ENCODE measurements around the gene GLIPR1L2.

Gene GLIPR1L2

DNA sequence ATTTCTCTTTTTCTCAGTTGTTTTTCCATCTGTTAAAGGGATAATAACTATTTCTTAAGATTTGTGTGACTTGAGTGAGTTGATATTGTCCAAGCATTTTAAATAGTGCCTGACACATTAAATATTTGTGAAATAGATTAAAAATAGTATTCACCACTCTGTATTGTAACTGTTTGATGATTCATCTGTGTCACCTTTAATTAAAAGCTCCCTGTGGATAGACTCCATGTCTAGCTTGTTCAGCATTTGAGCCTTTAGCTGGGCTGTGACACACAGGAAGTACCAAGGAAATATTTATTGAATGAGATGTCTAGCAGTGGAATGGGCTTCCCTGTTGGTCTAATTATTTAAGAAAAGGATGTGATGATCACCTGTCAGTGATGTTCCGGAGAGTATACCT, 1.8 kb upstream of the GLIPR1L2 start:
- TF ChIP-seq ZC3H10 (CRISPR knock-in tag; IDR thresholded peaks at IDR 0.05) = peak; percentile 49; the same call in 1 of the 2 replicates
- TF ChIP-seq TCF4 (CRISPR knock-in tag; IDR thresholded peaks at IDR 0.05; ENCODE audit: borderline replicate concordance) = peak; percentile 29; the same call in 1 of the 2 replicates
- TF ChIP-seq ZFP3 (CRISPR knock-in tag; IDR thresholded peaks at IDR 0.05) = no peak
- TF ChIP-seq ISL1 (CRISPR knock-in tag; IDR thresholded peaks at IDR 0.05) = peak; percentile 66
- peak; percentile 66 for ATAC-seq

GRCh38 chr12:75389706-75390105, 1.2 kb upstream of the GLIPR1L2 start:
- peak; percentile 16 for ATAC-seq
- TF ChIP-seq ZFP3 (CRISPR knock-in tag; IDR thresholded peaks at IDR 0.05) (no peak), CREB5 (CRISPR knock-in tag; IDR thresholded peaks at IDR 0.05; ENCODE audit: low read depth) (no peak), TSHZ2 (CRISPR knock-in tag; IDR thresholded peaks at IDR 0.05) (no peak), ZNF565 (CRISPR knock-in tag; conservative IDR thresholded peaks at IDR 0.05; ENCODE audit: low read depth) (no peak), GLIS3 (CRISPR knock-in tag; IDR thresholded peaks at IDR 0.05) (no peak), ZNF8 (CRISPR knock-in tag; IDR thresholded peaks at IDR 0.05) (no peak), TOX (CRISPR knock-in tag; IDR thresholded peaks at IDR 0.05; ENCODE audit: borderline replicate concordance) (no peak), ZFP30 (CRISPR knock-in tag; IDR thresholded peaks at IDR 0.05) (no peak), CSRNP3 (CRISPR knock-in tag; IDR thresholded peaks at IDR 0.05) (no peak), SNAI2 (CRISPR knock-in tag; IDR thresholded peaks at IDR 0.05) (no peak), OSR1 (CRISPR knock-in tag; IDR thresholded peaks at IDR 0.05) (no peak), ISL1 (CRISPR knock-in tag; IDR thresholded peaks at IDR 0.05) (no peak), RARB (CRISPR knock-in tag; IDR thresholded peaks at IDR 0.05) (no peak), CSDC2 (CRISPR knock-in tag; IDR thresholded peaks at IDR 0.05) (no peak), PPARA (CRISPR knock-in tag; IDR thresholded peaks at IDR 0.05; ENCODE audit: borderline replicate concordance) (no peak), ESRRG (CRISPR knock-in tag; IDR thresholded peaks at IDR 0.05) (no peak), ZNF70 (CRISPR knock-in tag; IDR thresholded peaks at IDR 0.05) (no peak), ZC3H10 (CRISPR knock-in tag; IDR thresholded peaks at IDR 0.05) (no peak), ARNTL (CRISPR knock-in tag; IDR thresholded peaks at IDR 0.05; ENCODE audit: borderline replicate concordance, low read depth) (no peak)

- ATAC-seq = no peak
- TF ChIP-seq SNAI2 (CRISPR knock-in tag; IDR thresholded peaks at IDR 0.05) = no peak
- no peak for TF ChIP-seq CSDC2 (CRISPR knock-in tag; IDR thresholded peaks at IDR 0.05)
- TF ChIP-seq ZC3H10 (CRISPR knock-in tag; IDR thresholded peaks at IDR 0.05) = no peak
- TF ChIP-seq PPARA (CRISPR knock-in tag; IDR thresholded peaks at IDR 0.05; ENCODE audit: borderline replicate concordance) = no peak
- no peak for TF ChIP-seq TSHZ2 (CRISPR knock-in tag; IDR thresholded peaks at IDR 0.05)
- TF ChIP-seq TCF4 (CRISPR knock-in tag; IDR thresholded peaks at IDR 0.05; ENCODE audit: borderline replicate concordance) = no peak
- TF ChIP-seq TOX (CRISPR knock-in tag; IDR thresholded peaks at IDR 0.05; ENCODE audit: borderline replicate concordance) = no peak
- no peak for TF ChIP-seq ZNF70 (CRISPR knock-in tag; IDR thresholded peaks at IDR 0.05)
- no peak for TF ChIP-seq ESRRG (CRISPR knock-in tag; IDR thresholded peaks at IDR 0.05)
- no peak for TF ChIP-seq ZNF8 (CRISPR knock-in tag; IDR thresholded peaks at IDR 0.05)
- TF ChIP-seq, protein P1, sequence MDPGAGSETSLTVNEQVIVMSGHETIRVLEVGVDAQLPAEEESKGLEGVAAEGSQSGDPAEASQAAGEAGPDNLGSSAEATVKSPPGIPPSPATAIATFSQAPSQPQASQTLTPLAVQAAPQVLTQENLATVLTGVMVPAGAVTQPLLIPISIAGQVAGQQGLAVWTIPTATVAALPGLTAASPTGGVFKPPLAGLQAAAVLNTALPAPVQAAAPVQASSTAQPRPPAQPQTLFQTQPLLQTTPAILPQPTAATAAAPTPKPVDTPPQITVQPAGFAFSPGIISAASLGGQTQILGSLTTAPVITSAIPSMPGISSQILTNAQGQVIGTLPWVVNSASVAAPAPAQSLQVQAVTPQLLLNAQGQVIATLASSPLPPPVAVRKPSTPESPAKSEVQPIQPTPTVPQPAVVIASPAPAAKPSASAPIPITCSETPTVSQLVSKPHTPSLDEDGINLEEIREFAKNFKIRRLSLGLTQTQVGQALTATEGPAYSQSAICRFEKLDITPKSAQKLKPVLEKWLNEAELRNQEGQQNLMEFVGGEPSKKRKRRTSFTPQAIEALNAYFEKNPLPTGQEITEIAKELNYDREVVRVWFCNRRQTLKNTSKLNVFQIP (CRISPR knock-in tag; IDR thresholded peaks at IDR 0.05; ENCODE audit: borderline replicate concordance, low read depth) = no peak
- TF ChIP-seq RARB (CRISPR knock-in tag; IDR thresholded peaks at IDR 0.05) = no peak
Observed at GRCh38 chr12:75390156-75390898, 562 bp upstream of the GLIPR1L2 start.

Data from SK-N-SH treated with all-trans-retinoic acid at 6 μM for 48 hours (cell line).